HL-60 (cell line): Measurements from ENCODE around the gene RDH8.

Experiments used
- GABPA ChIP-seq: IDR thresholded peaks from 2 replicates; pipeline ENCODE4 v1.6.1; 2012; ENCODE audit warnings: low read depth
- POLR2AphosphoS5 ChIP-seq: IDR thresholded peaks from 2 replicates; pipeline ENCODE4 v1.6.1; 2012; ENCODE audit warnings: low read depth
- SPI1 ChIP-seq: IDR thresholded peaks from 2 replicates; pipeline ENCODE4 v1.6.1; 2012; ENCODE audit warnings: low read depth, mild to moderate bottlenecking, borderline replicate concordance
- TF ChIP-seq, protein P1 (sequence below): IDR thresholded peaks from 2 replicates; pipeline ENCODE4 v1.6.1; 2012; ENCODE audit warnings: low read depth; ENCODE audit not compliant: insufficient replicate concordance
- TF ChIP-seq, protein P2 (sequence below): IDR thresholded peaks from one replicate; pipeline ENCODE4 v1.5.1; 2011; ENCODE audit warnings: low read length, control low read depth, inconsistent platforms; ENCODE audit not compliant: insufficient read depth

DNA sequence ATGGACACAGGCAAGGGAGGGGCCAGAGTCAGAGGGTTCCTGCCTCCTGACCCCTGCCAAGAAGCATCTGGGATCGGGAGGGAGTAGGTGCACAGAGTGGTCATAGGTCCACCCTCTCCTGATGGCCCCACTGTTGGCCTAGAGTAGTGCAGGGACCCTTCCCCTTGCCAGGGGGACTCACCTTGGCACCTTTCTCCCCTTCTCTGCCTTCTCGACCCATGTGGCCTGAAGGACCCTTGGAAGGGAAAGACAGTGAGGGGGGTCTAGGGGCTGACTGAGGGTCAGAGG lies 43.7 kb upstream of the RDH8 start:
- TF ChIP-seq, protein P1, sequence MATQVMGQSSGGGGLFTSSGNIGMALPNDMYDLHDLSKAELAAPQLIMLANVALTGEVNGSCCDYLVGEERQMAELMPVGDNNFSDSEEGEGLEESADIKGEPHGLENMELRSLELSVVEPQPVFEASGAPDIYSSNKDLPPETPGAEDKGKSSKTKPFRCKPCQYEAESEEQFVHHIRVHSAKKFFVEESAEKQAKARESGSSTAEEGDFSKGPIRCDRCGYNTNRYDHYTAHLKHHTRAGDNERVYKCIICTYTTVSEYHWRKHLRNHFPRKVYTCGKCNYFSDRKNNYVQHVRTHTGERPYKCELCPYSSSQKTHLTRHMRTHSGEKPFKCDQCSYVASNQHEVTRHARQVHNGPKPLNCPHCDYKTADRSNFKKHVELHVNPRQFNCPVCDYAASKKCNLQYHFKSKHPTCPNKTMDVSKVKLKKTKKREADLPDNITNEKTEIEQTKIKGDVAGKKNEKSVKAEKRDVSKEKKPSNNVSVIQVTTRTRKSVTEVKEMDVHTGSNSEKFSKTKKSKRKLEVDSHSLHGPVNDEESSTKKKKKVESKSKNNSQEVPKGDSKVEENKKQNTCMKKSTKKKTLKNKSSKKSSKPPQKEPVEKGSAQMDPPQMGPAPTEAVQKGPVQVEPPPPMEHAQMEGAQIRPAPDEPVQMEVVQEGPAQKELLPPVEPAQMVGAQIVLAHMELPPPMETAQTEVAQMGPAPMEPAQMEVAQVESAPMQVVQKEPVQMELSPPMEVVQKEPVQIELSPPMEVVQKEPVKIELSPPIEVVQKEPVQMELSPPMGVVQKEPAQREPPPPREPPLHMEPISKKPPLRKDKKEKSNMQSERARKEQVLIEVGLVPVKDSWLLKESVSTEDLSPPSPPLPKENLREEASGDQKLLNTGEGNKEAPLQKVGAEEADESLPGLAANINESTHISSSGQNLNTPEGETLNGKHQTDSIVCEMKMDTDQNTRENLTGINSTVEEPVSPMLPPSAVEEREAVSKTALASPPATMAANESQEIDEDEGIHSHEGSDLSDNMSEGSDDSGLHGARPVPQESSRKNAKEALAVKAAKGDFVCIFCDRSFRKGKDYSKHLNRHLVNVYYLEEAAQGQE: no peak
- TF ChIP-seq, protein P2, sequence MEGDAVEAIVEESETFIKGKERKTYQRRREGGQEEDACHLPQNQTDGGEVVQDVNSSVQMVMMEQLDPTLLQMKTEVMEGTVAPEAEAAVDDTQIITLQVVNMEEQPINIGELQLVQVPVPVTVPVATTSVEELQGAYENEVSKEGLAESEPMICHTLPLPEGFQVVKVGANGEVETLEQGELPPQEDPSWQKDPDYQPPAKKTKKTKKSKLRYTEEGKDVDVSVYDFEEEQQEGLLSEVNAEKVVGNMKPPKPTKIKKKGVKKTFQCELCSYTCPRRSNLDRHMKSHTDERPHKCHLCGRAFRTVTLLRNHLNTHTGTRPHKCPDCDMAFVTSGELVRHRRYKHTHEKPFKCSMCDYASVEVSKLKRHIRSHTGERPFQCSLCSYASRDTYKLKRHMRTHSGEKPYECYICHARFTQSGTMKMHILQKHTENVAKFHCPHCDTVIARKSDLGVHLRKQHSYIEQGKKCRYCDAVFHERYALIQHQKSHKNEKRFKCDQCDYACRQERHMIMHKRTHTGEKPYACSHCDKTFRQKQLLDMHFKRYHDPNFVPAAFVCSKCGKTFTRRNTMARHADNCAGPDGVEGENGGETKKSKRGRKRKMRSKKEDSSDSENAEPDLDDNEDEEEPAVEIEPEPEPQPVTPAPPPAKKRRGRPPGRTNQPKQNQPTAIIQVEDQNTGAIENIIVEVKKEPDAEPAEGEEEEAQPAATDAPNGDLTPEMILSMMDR: no peak
- TF ChIP-seq POLR2AphosphoS5: no peak
- TF ChIP-seq GABPA: no peak
- no peak for TF ChIP-seq SPI1
